ENCODE data around the gene RNU5B-1. TPM values are rescaled to one million over a fixed set of nuclear protein-coding genes. Genes with fewer than 3 reads are reported as not detected.
A peak's percentile ranks its signal among the peaks of the same experiment; 100 is the strongest.

Gene RNU5B-1
- total and polyA plus RNA-seq, 2 donors from 2014 or later, result 54.0 TPM; not detected in 1

DNA sequence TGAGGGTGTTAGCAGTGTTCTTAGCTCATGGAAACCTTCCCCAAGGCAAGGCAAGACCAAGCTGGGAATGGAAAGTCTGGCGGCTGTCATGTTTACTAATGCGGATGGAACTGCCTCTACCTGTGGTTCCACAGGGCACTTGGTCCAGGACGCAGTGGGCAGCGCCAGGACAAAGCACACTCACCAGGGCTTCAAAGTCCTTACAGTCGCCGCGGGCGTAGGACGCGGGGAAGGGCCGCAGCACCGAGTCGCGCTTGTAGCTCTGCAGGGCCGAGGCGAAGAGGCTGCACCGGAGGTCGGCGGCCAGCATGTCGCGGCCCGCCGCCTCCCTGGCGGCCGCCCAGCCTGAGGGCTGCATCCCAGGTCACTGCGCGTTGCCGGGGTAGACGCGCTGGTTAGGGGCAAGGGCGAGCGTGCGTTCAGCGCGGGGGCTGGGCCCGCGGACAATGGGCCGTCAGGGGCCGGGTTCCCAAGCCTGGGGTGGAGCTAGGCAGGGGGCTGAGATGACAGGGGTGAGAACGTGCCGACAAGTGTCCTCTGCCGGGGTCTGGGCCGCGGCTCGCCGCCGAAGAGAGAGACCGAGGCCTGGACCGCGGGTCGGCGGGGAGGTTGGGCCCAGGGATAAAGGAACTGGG lies 18.3 kb upstream of the RNU5B-1 start:
- DNase-seq (peak in 4 of 5 donors; percentile 61 to 82 (median 68)), FAIRE-seq (no peak)
- Histone ChIP-seq H3K4me1 (ENCODE audit: control insufficient read depth in 2 of 3, insufficient read depth in 2 of 3, low read depth in 1 of 3, low read length in 3 of 3) (peaks cover 0 to 10% (median 3%) of the 10 kb centered on the region in 3 donors), H3K9me3 (ENCODE audit: control insufficient read depth in 2 of 3, insufficient read depth in 1 of 3, low read length in 3 of 3) (no peaks in the 10 kb centered on the region), H3K9ac (ENCODE audit: low read length in 3 of 3) (peak overlapping the region; percentile 13 to 70 (median 24)), H3K36me3 (ENCODE audit: control insufficient read depth in 2 of 3, insufficient read depth in 3 of 3, low read length in 3 of 3) (no peaks in the 10 kb centered on the region), H3K27ac (ENCODE audit: low read depth in 2 of 2, low read length in 2 of 2) (peak overlapping the region; percentile 86 to 90), H3K27me3 (ENCODE audit: control insufficient read depth, insufficient read depth, low read length) (no peaks in the 10 kb centered on the region), H3K4me3 (ENCODE audit: low read length in 3 of 3) (peak overlapping the region; percentile 61 to 78 (median 70))
- TF ChIP-seq, protein P1, sequence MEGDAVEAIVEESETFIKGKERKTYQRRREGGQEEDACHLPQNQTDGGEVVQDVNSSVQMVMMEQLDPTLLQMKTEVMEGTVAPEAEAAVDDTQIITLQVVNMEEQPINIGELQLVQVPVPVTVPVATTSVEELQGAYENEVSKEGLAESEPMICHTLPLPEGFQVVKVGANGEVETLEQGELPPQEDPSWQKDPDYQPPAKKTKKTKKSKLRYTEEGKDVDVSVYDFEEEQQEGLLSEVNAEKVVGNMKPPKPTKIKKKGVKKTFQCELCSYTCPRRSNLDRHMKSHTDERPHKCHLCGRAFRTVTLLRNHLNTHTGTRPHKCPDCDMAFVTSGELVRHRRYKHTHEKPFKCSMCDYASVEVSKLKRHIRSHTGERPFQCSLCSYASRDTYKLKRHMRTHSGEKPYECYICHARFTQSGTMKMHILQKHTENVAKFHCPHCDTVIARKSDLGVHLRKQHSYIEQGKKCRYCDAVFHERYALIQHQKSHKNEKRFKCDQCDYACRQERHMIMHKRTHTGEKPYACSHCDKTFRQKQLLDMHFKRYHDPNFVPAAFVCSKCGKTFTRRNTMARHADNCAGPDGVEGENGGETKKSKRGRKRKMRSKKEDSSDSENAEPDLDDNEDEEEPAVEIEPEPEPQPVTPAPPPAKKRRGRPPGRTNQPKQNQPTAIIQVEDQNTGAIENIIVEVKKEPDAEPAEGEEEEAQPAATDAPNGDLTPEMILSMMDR (IDR thresholded peaks at IDR 0.05; ENCODE audit: borderline replicate concordance, extremely low read depth, insufficient read depth), result no peak
- intact Hi-C loops (cut with DNase I), result no loop called here

DNA sequence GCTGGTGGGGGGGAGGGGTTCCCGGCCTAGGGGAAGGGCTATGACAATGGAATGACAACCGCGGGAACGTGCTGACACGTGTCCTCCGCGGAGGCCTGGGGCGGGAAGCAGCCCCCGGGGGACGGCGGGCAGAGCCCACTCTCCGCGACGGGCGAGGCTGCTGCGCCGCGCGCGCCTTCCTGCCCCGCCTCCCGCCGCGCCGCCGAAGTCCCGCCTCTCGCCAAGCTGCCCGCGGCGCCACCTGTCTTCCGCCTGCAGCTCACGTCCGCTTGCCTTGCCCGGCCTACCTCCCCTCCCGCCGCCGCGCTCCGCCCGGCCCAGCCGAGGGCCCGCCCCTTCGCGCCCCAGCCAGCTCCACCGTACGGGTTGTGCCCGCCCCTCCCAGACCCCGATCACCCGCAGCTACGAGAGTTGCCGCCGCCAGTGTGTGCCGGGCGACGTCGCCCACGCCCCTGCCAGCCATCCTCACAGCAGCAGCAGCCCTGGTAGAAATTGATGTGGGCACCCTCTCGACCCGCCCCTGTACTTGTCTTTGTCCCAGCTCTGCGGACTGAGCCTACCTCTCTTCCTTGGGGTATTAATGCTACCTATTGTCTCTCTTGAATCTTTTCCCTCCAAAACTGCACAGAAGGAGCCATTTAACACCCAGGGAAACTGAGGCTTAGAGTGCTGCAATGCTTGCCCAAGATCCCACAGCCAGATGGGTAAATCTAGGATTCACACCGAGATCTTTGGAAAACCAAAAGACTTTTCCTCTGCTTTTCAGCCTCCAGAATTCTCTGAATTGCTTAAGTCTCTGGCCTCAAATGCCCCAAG lies 17.6 kb upstream of the RNU5B-1 start, which contains the start of gene PARP16:
PARP16 (minus strand) TSS at position 180 of the 816 bp plus-strand sequence. CDS start 457 bp downstream, outside the sequence.
- DNase-seq (peak; percentile 95 to 98 (median 97)), FAIRE-seq (no peak)
- Histone ChIP-seq H3K4me3 (ENCODE audit: low read length in 3 of 3) (peak within 1 kb of the TSS; percentile 61 to 78 (median 70)), H3K9me3 (ENCODE audit: control insufficient read depth in 2 of 3, insufficient read depth in 1 of 3, low read length in 3 of 3) (no peaks in the 10 kb centered on the region), H3K27me3 (ENCODE audit: control insufficient read depth, insufficient read depth, low read length) (no peaks in the 10 kb centered on the region), H3K9ac (ENCODE audit: low read length in 3 of 3) (peak within 1 kb of the TSS; percentile 24 to 70 (median 30)), H3K36me3 (ENCODE audit: control insufficient read depth in 2 of 3, insufficient read depth in 3 of 3, low read length in 3 of 3) (no peaks in the 10 kb centered on the region), H3K27ac (ENCODE audit: low read depth in 2 of 2, low read length in 2 of 2) (peak within 1 kb of the TSS; percentile 86 to 90), H3K4me1 (ENCODE audit: control insufficient read depth in 2 of 3, insufficient read depth in 2 of 3, low read depth in 1 of 3, low read length in 3 of 3) (peaks cover 0 to 10% (median 3%) of the 10 kb centered on the region in 3 donors)
- intact Hi-C loops (cut with DNase I), result no loop called here
- TF ChIP-seq, protein P1 (IDR thresholded peaks at IDR 0.05; ENCODE audit: borderline replicate concordance, extremely low read depth, insufficient read depth), result peak; percentile 75

DNA sequence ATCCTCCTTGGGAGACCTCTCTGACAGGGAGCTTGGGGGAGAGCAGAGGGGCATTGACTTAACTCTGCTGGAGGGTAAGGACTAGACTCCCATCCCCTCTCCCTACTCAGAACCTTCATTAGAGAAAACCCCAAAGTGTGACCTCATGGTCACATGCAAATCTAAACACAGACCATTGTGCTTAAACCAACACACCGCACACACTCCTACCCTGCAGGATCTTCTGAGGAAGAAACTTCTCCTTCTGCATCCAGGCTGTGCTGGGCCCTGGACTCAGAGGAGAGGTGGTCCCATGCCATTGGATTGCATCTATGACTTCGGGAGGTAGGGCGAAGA lies 17.0 kb upstream of the RNU5B-1 start:
- FAIRE-seq (no peak), DNase-seq (no peak)
- no peaks in the 10 kb centered on the region for H3K36me3 ChIP-seq (ENCODE audit: control insufficient read depth in 2 of 3, insufficient read depth in 3 of 3, low read length in 3 of 3)
- no peak overlapping the region for H3K9ac ChIP-seq (ENCODE audit: low read length in 3 of 3)
- H3K27ac ChIP-seq (ENCODE audit: low read depth in 2 of 2, low read length in 2 of 2), result no peak overlapping the region
- H3K9me3 ChIP-seq (ENCODE audit: control insufficient read depth in 2 of 3, insufficient read depth in 1 of 3, low read length in 3 of 3), result no peaks in the 10 kb centered on the region
- TF ChIP-seq, protein P1 (IDR thresholded peaks at IDR 0.05; ENCODE audit: borderline replicate concordance, extremely low read depth, insufficient read depth), result no peak
- intact Hi-C loops (cut with DNase I), result no loop called here
- H3K4me1 ChIP-seq (ENCODE audit: control insufficient read depth in 2 of 3, insufficient read depth in 2 of 3, low read depth in 1 of 3, low read length in 3 of 3), result peaks cover 0 to 10% (median 3%) of the 10 kb centered on the region in 3 donors
- no peak overlapping the region for H3K4me3 ChIP-seq (ENCODE audit: low read length in 3 of 3)
- no peaks in the 10 kb centered on the region for H3K27me3 ChIP-seq (ENCODE audit: control insufficient read depth, insufficient read depth, low read length)

All from kidney (tissue), 14 donors.